K562 (cell line): Measurements from ENCODE around the gene CRLF3. TPM values are rescaled to one million over a fixed set of nuclear protein-coding genes. Genes with fewer than 3 reads are reported as not detected.

Experiments used
- ATAC-seq: fragments of 200-7000 bp; cut with Tn5 transposase; 3 replicates; pipeline ENCODE4 v1.9.1; 2020; ENCODE audit warnings: moderate library complexity
- BruUV-seq: library from RNA; stranded (reverse); fragments of 400-500 nt; replicated peaks from 2 replicates; lab custom pipeline; 2021; lab: Mats Ljungman, UMichigan
- CTCF ChIA-PET: fragments of 300-600 bp; formaldehyde crosslinking; extraction: SDS; loops from one replicate; lab custom pipeline; 2021; ENCODE audit warnings: low intra/inter-chr PET ratio; lab: Yijun Ruan, JAX
- POLR2A ChIA-PET: fragments of 300-600, 350-650 bp; sonication (Branson Sonifier 250); formaldehyde crosslinking; extraction: SDS; loops from one replicate; lab custom pipeline; 2021; ENCODE audit warnings: antibody characterized with exemption, inconsistent platforms; lab: Yijun Ruan, JAX
- DNase-seq, 4 experiments: peaks; one replicate each; pipeline versions ENCODE4 v3.0.0 to v3.0.0-alpha.2; 2011 to 2018; ENCODE audit warnings: low spot score in 3 of 4, mixed read lengths in 3 of 4; ENCODE audit errors: extremely low read depth in 1 of 4
- FAIRE-seq: peaks from 2 replicates; lab custom pipeline; 2011; peaks lifted over from hg19 to GRCh38; lab: Jason Lieb, UNC
- H2AFZ ChIP-seq: 2 replicates; pipeline ENCODE4 v1.6.0; 2011; ENCODE audit warnings: low read depth, low read length, control low read depth, inconsistent platforms
- H3K27ac ChIP-seq: fragments of 200-600 bp; 3 replicates; pipeline ENCODE4 v1.8.0; 2011; ENCODE audit warnings: low read depth, mild to moderate bottlenecking, control low read depth, inconsistent platforms, low read length, moderate library complexity, mixed read lengths; ENCODE audit errors: extremely low read depth
- H3K27me3 ChIP-seq, 2 experiments: fragments of 300-600 bp in 1 of 2; 2 replicates in 1 of 2; 3 replicates in 1 of 2; pipeline versions ENCODE4 v1.6.0 to v1.8.0; 2011; ENCODE audit warnings: inconsistent platforms in 2 of 2, low read length in 2 of 2, mild to moderate bottlenecking in 1 of 2, mixed read lengths in 1 of 2, moderate library complexity in 1 of 2; ENCODE audit not compliant: control insufficient read depth in 2 of 2, insufficient read depth in 2 of 2
- H3K36me3 ChIP-seq: fragments of 300-600 bp; 3 replicates; pipeline ENCODE4 v1.8.0; 2011; ENCODE audit warnings: mild to moderate bottlenecking, low read length, inconsistent platforms; ENCODE audit not compliant: control insufficient read depth, insufficient read depth
- H3K4me1 ChIP-seq, 2 experiments: fragments of 200-600 bp in 1 of 2; replicated peaks in 1 of 2; 2 replicates in 1 of 2; 3 replicates in 1 of 2; pipeline versions ENCODE4 v1.5.1 to v1.8.0; 2011; ENCODE audit warnings: inconsistent platforms in 2 of 2, low read length in 2 of 2, mild to moderate bottlenecking in 1 of 2, mixed read lengths in 1 of 2, moderate library complexity in 1 of 2; ENCODE audit not compliant: control insufficient read depth in 2 of 2, insufficient read depth in 2 of 2
- H3K4me2 ChIP-seq: 2 replicates; pipeline ENCODE4 v1.6.1; 2011; ENCODE audit warnings: low read length, control low read depth, inconsistent platforms, mixed read lengths; ENCODE audit not compliant: insufficient read depth
- H3K4me3 ChIP-seq: fragments of 200-600 bp; sonication (generic), shearing (Covaris generic); 2 replicates; pipeline ENCODE4 v1.5.1; 2016; ENCODE audit warnings: control low read depth, inconsistent platforms
- H3K79me2 ChIP-seq: fragments of 200-600 bp; 3 replicates; pipeline ENCODE4 v1.8.0; 2011; ENCODE audit warnings: low read length, inconsistent platforms; ENCODE audit not compliant: control insufficient read depth, insufficient read depth
- H3K9ac ChIP-seq, 2 experiments: 2 replicates each; pipeline versions ENCODE4 v1.6.0 to v1.6.1; 2011; ENCODE audit warnings: low read depth in 2 of 2, low read length in 2 of 2, control low read depth in 1 of 2, inconsistent platforms in 1 of 2, mild to moderate bottlenecking in 1 of 2, mixed read lengths in 1 of 2; ENCODE audit not compliant: insufficient read depth in 1 of 2
- H3K9me1 ChIP-seq: one replicate; pipeline ENCODE4 v1.6.0; 2011; ENCODE audit warnings: inconsistent platforms, mild to moderate bottlenecking, low read length, moderate library complexity; ENCODE audit not compliant: control insufficient read depth, insufficient read depth
- H3K9me3 ChIP-seq: replicated peaks from 2 replicates; pipeline ENCODE4 v1.5.1; 2011; ENCODE audit warnings: low read depth, low read length, inconsistent platforms; ENCODE audit not compliant: control insufficient read depth, insufficient read depth
- H4K20me1 ChIP-seq: replicated peaks from 2 replicates; pipeline ENCODE4 v1.6.1; 2011; ENCODE audit warnings: low read length, inconsistent platforms, mixed read lengths; ENCODE audit not compliant: control insufficient read depth, insufficient read depth
- CBFA2T3 ChIP-seq: fragments of 450-650 bp; IDR thresholded peaks from 2 replicates; pipeline ENCODE4 v1.6.1; 2017
- DDX20 ChIP-seq: fragments of 450-650 bp; IDR thresholded peaks from 2 replicates; pipeline ENCODE4 v1.6.1; 2016; ENCODE audit warnings: missing genetic modification characterization, low read depth, mild to moderate bottlenecking, missing compliant biosample characterization, moderate library complexity
- NONO ChIP-seq, 2 experiments: fragments of 200-400 bp in 1 of 2; fragments of 450-650 bp in 1 of 2; formaldehyde crosslinking in 1 of 2; IDR thresholded peaks; 2 replicates each; pipeline ENCODE4 v1.6.1; 2017; ENCODE audit warnings: low read depth in 2 of 2, mild to moderate bottlenecking in 2 of 2, moderate library complexity in 2 of 2, low read length in 1 of 2
- TEAD4 ChIP-seq, 2 experiments: sonication (generic) in 1 of 2; formaldehyde crosslinking in 1 of 2; IDR thresholded peaks; 2 replicates each; pipeline versions ENCODE4 v1.6.1 to v1.8.0; 2012 to 2022; ENCODE audit warnings: borderline replicate concordance in 1 of 2, inconsistent platforms in 1 of 2, low read length in 1 of 2, mild to moderate bottlenecking in 1 of 2, missing genetic modification reagents in 1 of 2
- WGBS: fragments of 100-300 bp; shearing (Covaris generic); methylation state at CpG from one replicate; pipeline ENCODE4 v1.1.6; 2016; ENCODE audit warnings: low coverage, mixed read lengths; ENCODE audit not compliant: insufficient coverage; ENCODE audit errors: missing lambda C conversion rate; 5-methylcytosine and 5-hydroxymethylcytosine counted together
- in situ Hi-C: fragments of 300-500 bp; cut with MboI; formaldehyde crosslinking; loops from 4 replicates; pipeline ENCODE4 v1.15.0; 2018; ENCODE audit warnings: inconsistent platforms, mixed read lengths
- intact Hi-C: fragments of 100-400 bp; cut with micrococcal nuclease; formaldehyde crosslinking; loops from 2 replicates; pipeline ENCODE4 v1.14.2; 2022
- polyA plus RNA-seq, 8 experiments: library from polyadenylated mRNA; depleted of rRNA in 4 of 8; stranded (reverse) in 5 of 8; unstranded in 3 of 8; fragments of >200 nt; fragmentation: Nextera tagmentation in 2 of 8; fragmentation: Illumina TruSeq in 1 of 8; extraction: Ambion mirVana in 2 of 8; extraction: Trizol in 1 of 8; gene quantifications; 2 replicates each; pipeline versions ENCODE4 v1.2.1 to v1.2.3, GENCODE V29; 2011 to 2014; ENCODE audit warnings: inconsistent platforms in 1 of 8, missing spikeins in 1 of 8
- total RNA-seq, 7 experiments: library from RNA; depleted of rRNA in 6 of 7; stranded (reverse); fragments of >200 nt in 6 of 7; fragmentation: Illumina TruSeq in 2 of 7; extraction: Trizol in 2 of 7; gene quantifications; 2 replicates each; pipeline versions ENCODE4 v1.2.1 to v1.2.3, GENCODE V29; 2011 to 2021; ENCODE audit warnings: low replicate concordance in 1 of 7

CRLF3 gene
- total and polyA plus RNA-seq, 9 of the 15 experiments (the other 6 are each of a cell fraction or from before 2014, with no cell fraction given), result 13.2 to 55.9 (median 29.8) TPM

DNA sequence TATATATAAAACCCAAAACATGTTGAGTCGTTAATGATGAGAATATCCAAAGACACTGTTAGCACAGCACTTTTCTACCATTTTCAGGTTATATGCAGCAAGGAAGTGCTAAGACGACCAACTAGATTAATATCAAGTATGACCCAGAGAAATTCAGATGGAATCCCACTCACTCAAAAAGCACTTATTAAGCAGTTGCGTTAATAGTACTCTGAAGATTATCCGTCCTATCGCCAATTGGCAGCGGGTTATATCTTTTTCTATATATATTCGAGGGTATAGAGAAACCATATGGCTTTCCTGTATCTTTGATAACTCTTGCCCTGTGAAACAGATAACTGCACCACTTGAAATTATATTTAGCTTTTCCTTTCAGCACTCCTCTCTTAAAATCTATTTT lies 1.1 kb downstream of the CRLF3 start:
- Histone ChIP-seq H3K9ac (peak overlapping the region in 1 of 2 experiments; percentile 85; a peak in 3 of 4 replicates), H3K4me3 (peak overlapping the region; percentile 99), H3K27ac (peak overlapping the region; percentile 87), H3K79me2 (peaks cover 65% of the 10 kb centered on the region), H3K27me3 (no peaks in the 10 kb centered on the region), H4K20me1 (peaks cover 6% of the 10 kb centered on the region; the same call in 1 of the 2 replicates), H3K4me1 (peaks cover 23 to 28% of the 10 kb centered on the region in 2 experiments), H2AFZ (peak overlapping the region; percentile 81; the same call in 1 of the 2 replicates), H3K9me1 (no peaks in the 10 kb centered on the region), H3K36me3 (peaks cover 26% of the 10 kb centered on the region; the same call in 2 of the 3 replicates), H3K9me3 (no peaks in the 10 kb centered on the region), H3K4me2 (peak overlapping the region; percentile 84)
- ChIA-PET CTCF (no interaction called here), POLR2A (interaction anchor here (0.6 to 2.8 kb wide), 4 partner anchors 9 to 689 kb away, joined by 3 to 18 read pairs (median 4); no protein-coding TSS in a partner anchor)
- FAIRE-seq (no peak), DNase-seq (peak in 1 of 4 experiments; percentile 7), ATAC-seq (no peak)
- BruUV-seq, result TSS peak; percentile 49
- in situ Hi-C loops, result no loop called here
- intact Hi-C loops, result loop anchor here (10.0 kb wide), 2 partner anchors 89 to 521 kb away; no protein-coding TSS in a partner anchor
- WGBS, result 2% methylated on average over 7 of the region's 7 CpGs
- TF ChIP-seq TEAD4 (IDR thresholded peaks at IDR 0.05; ENCODE audit: low read length), result 0 out of 2 replicates have a peak, but pooled peaks have one; percentile 1
- TF ChIP-seq TEAD4 (CRISPR knock-in tag; IDR thresholded peaks at IDR 0.05; ENCODE audit: borderline replicate concordance), result no peak
- TF ChIP-seq CBFA2T3, result peak; percentile 14; the same call in 1 of the 2 replicates
- TF ChIP-seq DDX20 (tag), result 0 out of 2 replicates have a peak, but pooled peaks have one; percentile 32
- TF ChIP-seq NONO (IDR thresholded peaks at IDR 0.05; ENCODE audit: low read depth in 2 of 2, low read length in 1 of 2), result no peak
